ENCODE results near the gene PRKCQ.

DNA sequence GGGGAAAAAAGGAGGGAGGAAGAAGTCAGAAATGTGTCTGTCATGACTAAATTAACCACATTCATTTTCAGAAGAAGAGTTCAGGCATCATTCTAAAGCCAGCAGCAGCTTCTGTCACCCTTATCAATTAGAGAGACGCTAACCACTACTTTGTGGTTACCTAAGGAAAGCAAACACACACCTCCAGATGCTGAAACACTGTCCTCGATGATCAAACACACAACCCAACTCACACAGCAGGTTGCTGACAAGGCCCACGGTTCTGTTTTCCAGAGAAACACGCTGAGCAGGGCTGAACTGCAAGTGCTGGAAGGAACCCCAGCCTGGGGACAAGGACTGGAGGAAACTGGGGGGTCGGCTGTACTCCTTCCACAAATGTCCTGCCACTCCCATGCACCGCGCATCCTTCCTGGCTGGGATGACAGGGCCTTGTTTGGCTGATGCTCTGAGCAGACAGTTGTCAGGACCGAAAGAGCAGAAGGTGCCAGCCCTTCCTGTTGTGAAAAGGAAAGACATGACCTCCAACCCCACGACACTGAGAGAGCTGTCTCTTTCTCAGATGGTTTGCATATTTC lies 36.6 kb downstream of the PRKCQ start:
- TF ChIP-seq POLR2A (IDR thresholded peaks at IDR 0.05; ENCODE audit: low read depth, low read length): no peak
- no peak for TF ChIP-seq TAF1 (IDR thresholded peaks at IDR 0.05; ENCODE audit: low read depth, low read length)
- TF ChIP-seq POLR2AphosphoS5 (IDR thresholded peaks at IDR 0.05; ENCODE audit: low read depth, low read length): no peak
- TF ChIP-seq POU2F2 (IDR thresholded peaks at IDR 0.05; ENCODE audit: low read depth, low read length): no peak
- TF ChIP-seq SPI1 (IDR thresholded peaks at IDR 0.05; ENCODE audit: low read depth, low read length): no peak
- no peak for TF ChIP-seq PAX5 (IDR thresholded peaks at IDR 0.05; ENCODE audit: insufficient read depth, low read length, severe bottlenecking)
